GM12875 (cell line): ENCODE data around the gene PLXNA2.

Source experiments
- H3K4me3 ChIP-seq: one replicate; pipeline ENCODE4 v1.5.1; 2011; ENCODE audit warnings: low read depth, low read length, control low read depth
- CTCF ChIP-seq: IDR thresholded peaks from 2 replicates; pipeline ENCODE4 v1.5.1; 2011; ENCODE audit warnings: low read depth, mild to moderate bottlenecking, control low read depth, inconsistent platforms, low read length, moderate library complexity, borderline replicate concordance; ENCODE audit not compliant: insufficient read depth

Gene PLXNA2

GRCh38 chr1:208230668-208231529 lies 13.3 kb downstream of the PLXNA2 start:
- TF ChIP-seq CTCF: no peak
- no peak overlapping the region for H3K4me3 ChIP-seq

- no peak overlapping the region for H3K4me3 ChIP-seq
- no peak for TF ChIP-seq CTCF
These were observed 15.6 kb downstream of the PLXNA2 start for GRCh38 chr1:208228550-208228949.

- no peak for TF ChIP-seq CTCF
These were observed 16.2 kb downstream of the PLXNA2 start for GRCh38 chr1:208228026-208228425.

GRCh38 chr1:208227366-208227765 lies 16.8 kb downstream of the PLXNA2 start:
- TF ChIP-seq CTCF: no peak
- H3K4me3 ChIP-seq: no peak overlapping the region

More at GRCh38 chr1:208228026-208228425, 16.2 kb downstream of the PLXNA2 start:
- H3K4me3 ChIP-seq: no peak overlapping the region

- H3K4me3 ChIP-seq: no peak overlapping the region
- no peak for TF ChIP-seq CTCF
These were observed 17.9 kb downstream of the PLXNA2 start for GRCh38 chr1:208225954-208226937.

- no peak for TF ChIP-seq CTCF
- H3K4me3 ChIP-seq: no peak overlapping the region
These were observed 19.9 kb downstream of the PLXNA2 start for GRCh38 chr1:208224192-208224713.
